Activated CD8-positive, alpha-beta T cell treated with anti-CD3 and anti-CD28 coated beads, Interleukin-2, amount 10 ng/mL, durations not matched to agents 7 days and 5 days (primary cell): ENCODE measurements around the gene SRMS. TPM values are rescaled to one million over a fixed set of nuclear protein-coding genes. Genes with fewer than 3 reads are reported as not detected.

Experiments used
- ATAC-seq: fragments of 150-1000 bp; cut with Tn5 transposase; one replicate; pipeline ENCODE4 v1.10.0; 2021; ENCODE audit warnings: moderate library complexity
- CTCF ChIA-PET: fragments of 350-600 bp; sonication (Branson Sonifier 250); formaldehyde crosslinking; loops from one replicate; lab custom pipeline; 2021; ENCODE audit warnings: antibody characterized with exemption; lab: Charles Lee
- POLR2A ChIA-PET: fragments of 350-600 bp; sonication (Branson Sonifier 250); formaldehyde crosslinking; loops from one replicate; lab custom pipeline; 2021; ENCODE audit warnings: antibody characterized with exemption; lab: Charles Lee
- DNase-seq: peaks from one replicate; pipeline ENCODE4 v3.0.0-alpha.2; 2020
- H3K27ac Mint-ChIP-seq: one replicate; pipeline ENCODE4 v1.8.0; 2021; ENCODE audit warnings: mild to moderate bottlenecking, mixed read lengths
- H3K27me3 Mint-ChIP-seq: one replicate; pipeline ENCODE4 v1.8.0; 2021; ENCODE audit warnings: low read depth, mixed read lengths
- H3K36me3 Mint-ChIP-seq: one replicate; pipeline ENCODE4 v1.8.0; 2021; ENCODE audit warnings: low read depth, mixed read lengths
- H3K4me1 Mint-ChIP-seq: one replicate; pipeline ENCODE4 v1.8.0; 2021; ENCODE audit warnings: low read depth, mixed read lengths
- H3K4me3 Mint-ChIP-seq: one replicate; pipeline ENCODE4 v1.8.0; 2021; ENCODE audit warnings: mild to moderate bottlenecking, mixed read lengths
- H3K9me3 Mint-ChIP-seq: one replicate; pipeline ENCODE4 v1.8.0; 2022; ENCODE audit warnings: mixed read lengths; ENCODE audit not compliant: insufficient read depth
- total RNA-seq, 2 experiments: library from RNA; stranded (reverse); gene quantifications; one replicate each; pipeline ENCODE4 v1.2.3, GENCODE V29; 2021

The SRMS gene
- total RNA-seq, 2 experiments from 2014 or later, result not detected

- Mint-ChIP-seq H3K4me3 (no peak overlapping the region), H3K27ac (no peak overlapping the region), H3K9me3 (no peaks in the 10 kb centered on the region), H3K36me3 (no peaks in the 10 kb centered on the region), H3K27me3 (no peaks in the 10 kb centered on the region), H3K4me1 (peaks cover 2% of the 10 kb centered on the region)
- no peak for DNase-seq
- no peak for ATAC-seq
- ChIA-PET POLR2A (interaction anchor here (1.7 kb wide), 1 partner anchor 11 kb away, joined by 8 read pairs; no protein-coding TSS in a partner anchor), CTCF (no interaction called here)
These were observed 15.7 kb downstream of the SRMS start for GRCh38 chr20:63531686-63532448.

GRCh38 chr20:63530788-63531160 lies 16.8 kb downstream of the SRMS start:
- ChIA-PET POLR2A (interaction anchor here (1.7 kb wide), 1 partner anchor 10 kb away, joined by 8 read pairs; no protein-coding TSS in a partner anchor), CTCF (no interaction called here)
- no peaks in the 10 kb centered on the region for H3K36me3 Mint-ChIP-seq
- H3K4me1 Mint-ChIP-seq, result no peaks in the 10 kb centered on the region
- no peak overlapping the region for H3K27ac Mint-ChIP-seq
- DNase-seq (no peak), ATAC-seq (no peak)
- H3K9me3 Mint-ChIP-seq, result no peaks in the 10 kb centered on the region
- H3K4me3 Mint-ChIP-seq, result no peak overlapping the region
- H3K27me3 Mint-ChIP-seq, result no peaks in the 10 kb centered on the region

- CTCF ChIA-PET, result interaction anchor here (2.1 kb wide), 1 partner anchor 7 kb away, joined by 10 read pairs; the partner anchor contains the start of gene PTK6
These were observed 17.4 kb downstream of the SRMS start for GRCh38 chr20:63529861-63530787.

GRCh38 chr20:63529180-63529860 lies 18.2 kb downstream of the SRMS start:
- ChIA-PET CTCF (interaction anchor here (1.0 to 2.1 kb wide), 2 partner anchors 8 to 9 kb away, joined by 4 to 10 read pairs; partner anchors contain the start of genes PPDPF and PTK6), POLR2A (interaction anchor here (2.1 kb wide), 1 partner anchor 9 kb away, joined by 17 read pairs; the partner anchor contains the start of gene PPDPF)
- Mint-ChIP-seq H3K4me1 (no peaks in the 10 kb centered on the region), H3K27ac (no peak overlapping the region), H3K4me3 (no peak overlapping the region), H3K9me3 (no peaks in the 10 kb centered on the region), H3K36me3 (peaks cover 4% of the 10 kb centered on the region), H3K27me3 (no peaks in the 10 kb centered on the region)
- ATAC-seq (no peak), DNase-seq (no peak)

More at GRCh38 chr20:63529861-63530787, 17.4 kb downstream of the SRMS start:
- Mint-ChIP-seq H3K27ac (no peak overlapping the region), H3K4me1 (no peaks in the 10 kb centered on the region), H3K36me3 (no peaks in the 10 kb centered on the region), H3K27me3 (no peaks in the 10 kb centered on the region), H3K9me3 (no peaks in the 10 kb centered on the region), H3K4me3 (no peak overlapping the region)
- no peak for ATAC-seq
- POLR2A ChIA-PET, result interaction anchor here (1.7 to 2.1 kb wide), 2 partner anchors 9 kb away, joined by 8 to 17 read pairs; partner anchors contain the start of gene PPDPF
- DNase-seq, result no peak

GRCh38 chr20:63527184-63527583 lies 20.4 kb downstream of the SRMS start:
- Mint-ChIP-seq H3K9me3 (no peaks in the 10 kb centered on the region), H3K4me1 (peaks cover 4% of the 10 kb centered on the region), H3K27me3 (peaks cover 3% of the 10 kb centered on the region), H3K4me3 (no peak overlapping the region), H3K27ac (no peak overlapping the region), H3K36me3 (peaks cover 22% of the 10 kb centered on the region)
- ChIA-PET CTCF (no interaction called here), POLR2A (interaction anchor here (0.7 kb wide), 1 partner anchor 88 kb away, joined by 3 read pairs; no protein-coding TSS in a partner anchor)
- no peak for DNase-seq
- ATAC-seq, result no peak

GRCh38 chr20:63525971-63526370 lies 21.6 kb downstream of the SRMS start:
- Mint-ChIP-seq H3K4me3 (no peak overlapping the region), H3K36me3 (peaks cover 30% of the 10 kb centered on the region), H3K4me1 (peaks cover 4% of the 10 kb centered on the region), H3K27ac (no peak overlapping the region), H3K27me3 (peaks cover 3% of the 10 kb centered on the region), H3K9me3 (no peaks in the 10 kb centered on the region)
- ChIA-PET CTCF (no interaction called here), POLR2A (no interaction called here)
- DNase-seq, result no peak
- no peak for ATAC-seq

GRCh38 chr20:63525185-63525584 lies 22.4 kb downstream of the SRMS start:
- POLR2A ChIA-PET, result no interaction called here
- H3K4me1 Mint-ChIP-seq, result peaks cover 4% of the 10 kb centered on the region
- DNase-seq, result no peak
- H3K4me3 Mint-ChIP-seq, result no peak overlapping the region
- CTCF ChIA-PET, result no interaction called here
- H3K9me3 Mint-ChIP-seq, result no peaks in the 10 kb centered on the region
- H3K27ac Mint-ChIP-seq, result no peak overlapping the region
- ATAC-seq, result no peak
- peaks cover 3% of the 10 kb centered on the region for H3K27me3 Mint-ChIP-seq
- H3K36me3 Mint-ChIP-seq, result peaks cover 30% of the 10 kb centered on the region

- CTCF ChIA-PET, result interaction anchor here (1.4 kb wide), 1 partner anchor 14 kb away, joined by 7 read pairs; the partner anchor contains the start of gene PTK6
- DNase-seq (no peak), ATAC-seq (no peak)
- Mint-ChIP-seq H3K27me3 (peaks cover 3% of the 10 kb centered on the region), H3K4me3 (no peak overlapping the region), H3K36me3 (peaks cover 30% of the 10 kb centered on the region), H3K27ac (no peak overlapping the region), H3K9me3 (no peaks in the 10 kb centered on the region), H3K4me1 (peaks cover 9% of the 10 kb centered on the region)
- POLR2A ChIA-PET, result interaction anchor here (1.1 to 2.4 kb wide), 3 partner anchors 12 to 23 kb away, joined by 3 to 15 read pairs (median 4); partner anchors contain the start of gene PTK6
These were observed 24.5 kb downstream of the SRMS start for GRCh38 chr20:63522981-63523611.

- POLR2A ChIA-PET, result interaction anchor here (0.9 to 2.4 kb wide), 8 partner anchors 13 to 343 kb away, joined by 3 to 15 read pairs (median 4); partner anchors contain the start of genes PTK6 and TPD52L2
- Mint-ChIP-seq H3K9me3 (no peaks in the 10 kb centered on the region), H3K27ac (peak overlapping the region; percentile 46), H3K27me3 (peaks cover 4% of the 10 kb centered on the region), H3K4me3 (peak overlapping the region; percentile 57), H3K4me1 (peaks cover 9% of the 10 kb centered on the region), H3K36me3 (peaks cover 30% of the 10 kb centered on the region)
- ATAC-seq, result no peak
- DNase-seq, result no peak
- CTCF ChIA-PET, result interaction anchor here (1.4 to 2.1 kb wide), 3 partner anchors 15 to 119 kb away, joined by 6 to 12 read pairs (median 7); partner anchors contain the start of gene PTK6
These were observed 25.3 kb downstream of the SRMS start for GRCh38 chr20:63522091-63522868.

- no peaks in the 10 kb centered on the region for H3K9me3 Mint-ChIP-seq
- H3K4me3 Mint-ChIP-seq, result peak overlapping the region; percentile 75
- POLR2A ChIA-PET, result interaction anchor here (0.5 to 2.1 kb wide), 27 partner anchors 8 to 557 kb away, joined by 3 to 22 read pairs (median 4); partner anchors contain the start of genes DNAJC5, PTK6, RGS19 and TPD52L2
- H3K4me1 Mint-ChIP-seq, result peaks cover 9% of the 10 kb centered on the region
- peaks cover 30% of the 10 kb centered on the region for H3K36me3 Mint-ChIP-seq
- DNase-seq (no peak), ATAC-seq (no peak)
- peak overlapping the region; percentile 79 for H3K27ac Mint-ChIP-seq
- peaks cover 8% of the 10 kb centered on the region for H3K27me3 Mint-ChIP-seq
- CTCF ChIA-PET, result interaction anchor here (0.6 to 2.1 kb wide), 5 partner anchors 16 to 539 kb away, joined by 3 to 13 read pairs (median 6); partner anchors contain the start of gene PTK6
These were observed 25.9 kb downstream of the SRMS start for GRCh38 chr20:63521602-63522001.
